Osteoblast (primary cell): ENCODE measurements around the gene RMC1. TPM values are rescaled to one million over a fixed set of nuclear protein-coding genes. Genes with fewer than 3 reads are reported as not detected.

Experiments used
- DNase-seq: peaks from one replicate; pipeline ENCODE4 v3.0.0; 2011; ENCODE audit warnings: low spot score, mixed read lengths; ENCODE audit not compliant: insufficient read length; ENCODE audit errors: missing footprints
- H2AFZ ChIP-seq: 2 replicates; pipeline ENCODE4 v1.6.0; 2011; ENCODE audit warnings: mild to moderate bottlenecking, low read length
- H3K27ac ChIP-seq: 2 replicates; pipeline ENCODE4 v1.5.1; 2011; ENCODE audit warnings: mild to moderate bottlenecking, low read depth, low read length, moderate library complexity
- H3K27me3 ChIP-seq: 2 replicates; pipeline ENCODE4 v1.6.0; 2012; ENCODE audit warnings: mild to moderate bottlenecking, control low read depth, inconsistent platforms, low read length, moderate library complexity; ENCODE audit not compliant: insufficient read depth
- H3K36me3 ChIP-seq: 2 replicates; pipeline ENCODE4 v1.5.1; 2011; ENCODE audit warnings: mild to moderate bottlenecking, low read length, control low read depth, moderate library complexity; ENCODE audit not compliant: insufficient read depth
- H3K4me1 ChIP-seq: 2 replicates; pipeline ENCODE4 v1.5.1; 2011; ENCODE audit warnings: mild to moderate bottlenecking, low read length, control low read depth, moderate library complexity; ENCODE audit not compliant: insufficient read depth
- H3K4me2 ChIP-seq: 2 replicates; pipeline ENCODE4 v1.6.0; 2011; ENCODE audit warnings: mild to moderate bottlenecking, low read length; ENCODE audit not compliant: insufficient read depth
- H3K4me3 ChIP-seq: fragments of 200-600 bp; sonication (generic); 3 replicates; pipeline ENCODE4 v1.5.1; 2012; ENCODE audit warnings: mild to moderate bottlenecking, low read length, inconsistent platforms; ENCODE audit not compliant: insufficient read depth
- H3K79me2 ChIP-seq: 2 replicates; pipeline ENCODE4 v1.6.0; 2012; ENCODE audit warnings: mild to moderate bottlenecking, low read length, control low read depth, inconsistent platforms; ENCODE audit not compliant: insufficient read depth
- H3K9me3 ChIP-seq: 2 replicates; pipeline ENCODE4 v1.5.1; 2011; ENCODE audit warnings: low read depth, low read length, control low read depth
- H4K20me1 ChIP-seq: 2 replicates; pipeline ENCODE4 v1.6.0; 2012; ENCODE audit warnings: mild to moderate bottlenecking, low read length, control low read depth; ENCODE audit not compliant: insufficient read depth
- CTCF ChIP-seq: IDR thresholded peaks from 2 replicates; pipeline ENCODE4 v1.5.1; 2011; ENCODE audit warnings: mild to moderate bottlenecking, low read depth, low read length, moderate library complexity; ENCODE audit errors: extremely low read depth
- total RNA-seq: library from RNA; depleted of rRNA; stranded (reverse); fragments of >200 nt; gene quantifications from 2 replicates; pipeline ENCODE4 v1.2.3, GENCODE V29; 2012

RMC1 gene
- total RNA-seq, 1 donor = 22.8 TPM

- H3K4me2 ChIP-seq = peak overlapping the region; percentile 68
- DNase-seq = peak; percentile 83
Observed at GRCh38 chr18:23523429-23524212, 20.3 kb downstream of the RMC1 start.

DNA sequence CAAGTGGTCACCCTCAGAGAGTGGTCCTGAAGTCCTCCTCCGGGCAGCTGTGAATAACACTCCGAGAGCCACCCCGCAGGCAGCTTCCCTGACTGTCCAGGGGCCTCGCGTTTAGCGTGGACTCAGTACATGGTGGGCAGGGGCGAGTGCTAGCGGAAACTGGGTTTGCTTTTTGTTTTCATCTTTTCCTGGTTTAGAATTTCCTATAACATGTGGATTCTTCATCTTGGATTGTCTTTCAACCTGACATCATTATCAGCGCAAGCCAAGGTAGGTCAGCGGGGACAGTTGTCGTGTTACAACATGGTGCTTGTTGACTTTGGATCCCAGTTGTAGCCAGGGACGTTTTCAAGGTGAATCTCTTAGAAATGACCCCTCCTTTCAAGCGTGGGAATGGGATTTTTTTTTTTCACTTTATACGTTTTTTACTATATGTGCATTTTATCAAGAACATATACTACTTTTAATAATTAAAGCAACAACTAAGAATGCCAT lies 20.9 kb downstream of the RMC1 start:
- Histone ChIP-seq H2AFZ (no peak overlapping the region), H3K27me3 (no peaks in the 10 kb centered on the region), H3K4me1 (peaks cover 28% of the 10 kb centered on the region), H3K4me3 (peak overlapping the region; percentile 23), H3K27ac (peak overlapping the region; percentile 42), H3K9me3 (no peaks in the 10 kb centered on the region), H3K36me3 (peaks cover 78% of the 10 kb centered on the region), H4K20me1 (no peaks in the 10 kb centered on the region), H3K79me2 (no peaks in the 10 kb centered on the region), H3K4me2 (peak overlapping the region; percentile 68)
- no peak for TF ChIP-seq CTCF
- DNase-seq = no peak

More at GRCh38 chr18:23523429-23524212, 20.3 kb downstream of the RMC1 start:
- peak overlapping the region; percentile 42 for H3K27ac ChIP-seq
- TF ChIP-seq CTCF = no peak
- H3K79me2 ChIP-seq = no peaks in the 10 kb centered on the region
- H3K4me1 ChIP-seq = peaks cover 22% of the 10 kb centered on the region
- H3K4me3 ChIP-seq = peak overlapping the region; percentile 23
- no peaks in the 10 kb centered on the region for H3K9me3 ChIP-seq
- no peaks in the 10 kb centered on the region for H3K27me3 ChIP-seq
- peaks cover 77% of the 10 kb centered on the region for H3K36me3 ChIP-seq
- H2AFZ ChIP-seq = no peak overlapping the region
- H4K20me1 ChIP-seq = no peaks in the 10 kb centered on the region

DNA sequence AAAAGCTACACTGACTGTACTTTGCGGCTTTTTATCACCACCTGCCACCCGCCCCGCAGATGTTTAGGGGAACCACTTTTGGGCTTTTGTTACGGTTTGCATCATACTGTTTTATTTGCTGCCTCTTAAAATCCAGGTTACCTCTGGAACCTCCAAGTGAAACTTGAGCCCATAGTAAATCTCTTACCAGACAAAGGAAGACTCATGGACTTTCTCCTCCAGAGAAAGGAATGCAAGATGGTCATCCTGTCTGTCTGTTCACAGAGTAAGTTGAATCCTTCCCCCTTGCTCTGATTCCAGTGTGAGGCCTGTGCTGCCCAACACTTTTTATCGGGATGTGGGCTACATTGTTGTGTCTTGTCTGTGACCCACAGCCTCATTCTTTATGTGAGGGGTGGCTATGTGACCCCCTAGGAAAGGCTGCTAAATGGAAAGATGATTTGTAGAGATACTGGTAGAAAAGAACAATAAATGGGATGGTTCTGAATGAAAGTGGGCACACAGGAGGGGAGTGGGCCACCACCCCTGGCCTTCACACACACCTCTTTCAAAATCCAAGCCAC lies 23.3 kb downstream of the RMC1 start:
- DNase-seq = no peak
- H4K20me1 ChIP-seq = no peaks in the 10 kb centered on the region
- peaks cover 37% of the 10 kb centered on the region for H3K4me1 ChIP-seq
- H3K27me3 ChIP-seq = no peaks in the 10 kb centered on the region
- no peak for TF ChIP-seq CTCF
- peaks cover 73% of the 10 kb centered on the region for H3K36me3 ChIP-seq
- H3K4me2 ChIP-seq = no peak overlapping the region
- no peaks in the 10 kb centered on the region for H3K9me3 ChIP-seq
- no peak overlapping the region for H3K4me3 ChIP-seq
- H3K27ac ChIP-seq = no peak overlapping the region
- no peak overlapping the region for H2AFZ ChIP-seq
- H3K79me2 ChIP-seq = no peaks in the 10 kb centered on the region
